Kidney (tissue), 14 donors: ENCODE measurements around the gene PGAM2. TPM values are rescaled to one million over a fixed set of nuclear protein-coding genes. Genes with fewer than 3 reads are reported as not detected.

ENCODE experiments used
- DNase-seq, 5 donors: peaks; one replicate each; pipeline ENCODE4 v3.0.0-alpha.2; 2013 to 2020
- FAIRE-seq: peaks from 2 replicates; lab custom pipeline; 2012; peaks lifted over from hg19 to GRCh38; lab: Jason Lieb, UNC
- H3K27ac ChIP-seq, 2 donors: one replicate each; pipeline ENCODE4 v1.7.0; 2013; ENCODE audit warnings: low read depth in 2 of 2, low read length in 2 of 2, inconsistent platforms in 1 of 2
- H3K27me3 ChIP-seq: one replicate; pipeline ENCODE4 v1.7.1; 2013; ENCODE audit warnings: low read length, inconsistent platforms; ENCODE audit not compliant: control insufficient read depth, insufficient read depth
- H3K36me3 ChIP-seq, 3 donors: one replicate each; pipeline versions ENCODE4 v1.7.0 to v1.7.1; 2013; ENCODE audit warnings: low read length in 3 of 3, control low read depth in 1 of 3, inconsistent platforms in 1 of 3; ENCODE audit not compliant: insufficient read depth in 3 of 3, control insufficient read depth in 2 of 3
- H3K4me1 ChIP-seq, 3 donors: one replicate each; pipeline versions ENCODE4 v1.7.0 to v1.7.1; 2013; ENCODE audit warnings: low read length in 3 of 3, inconsistent platforms in 1 of 3, low read depth in 1 of 3; ENCODE audit not compliant: control insufficient read depth in 2 of 3, insufficient read depth in 2 of 3
- H3K4me3 ChIP-seq, 3 donors: one replicate each; pipeline versions ENCODE4 v1.7.0 to v1.8.1; 2013; ENCODE audit warnings: low read length in 3 of 3, control low read depth in 1 of 3, inconsistent platforms in 1 of 3
- H3K9ac ChIP-seq, 3 donors: one replicate each; pipeline versions ENCODE4 v1.7.0 to v1.7.1; 2013; ENCODE audit warnings: low read length in 3 of 3, control low read depth in 1 of 3, inconsistent platforms in 1 of 3
- H3K9me3 ChIP-seq, 3 donors: one replicate each; pipeline versions ENCODE4 v1.7.0 to v1.7.1; 2013; ENCODE audit warnings: low read length in 3 of 3, control low read depth in 1 of 3, inconsistent platforms in 1 of 3; ENCODE audit not compliant: control insufficient read depth in 2 of 3, insufficient read depth in 1 of 3
- intact Hi-C: fragments of 100-400 bp; cut with DNase I; formaldehyde crosslinking; loops from one replicate; pipeline ENCODE4 v1.11.1; 2022
- polyA plus RNA-seq: library from polyadenylated mRNA; stranded (reverse); fragments of 350-450 nt; fragmentation: Illumina TruSeq; extraction: RNeasy Lipid Tissue Mini Kit (QIAGEN cat#74804); gene quantifications from one replicate; pipeline ENCODE4 v1.2.3, GENCODE V29; 2014; ENCODE audit warnings: low read depth, low replicate concordance; ENCODE audit not compliant: insufficient read depth
- total RNA-seq: library from RNA; stranded (reverse); fragmentation: NEBNext Ultra II Directional; extraction: Animal tissue kit (Norgen Biotek cat#: 25700); gene quantifications from one replicate; pipeline ENCODE4 v1.2.1, GENCODE V29; 2021
- TF ChIP-seq, protein P1 (sequence below): IDR thresholded peaks from 3 replicates; pipeline ENCODE4 v1.5.1; 2012; ENCODE audit warnings: mild to moderate bottlenecking, moderate library complexity, borderline replicate concordance; ENCODE audit not compliant: insufficient read depth; ENCODE audit errors: extremely low read depth
- donor health status: control.
- donor health status: control.
- donor health status: control.
- donor health status: control.
- donor health status: control.
- donor health status: DM: yes; HTN: yes; CAD: no.
- donor health status: Normal renal cell carcinoma (clear cell type).

PGAM2 gene
- total and polyA plus RNA-seq, 2 donors from 2014 or later = 2.1 to 37.7 TPM

DNA sequence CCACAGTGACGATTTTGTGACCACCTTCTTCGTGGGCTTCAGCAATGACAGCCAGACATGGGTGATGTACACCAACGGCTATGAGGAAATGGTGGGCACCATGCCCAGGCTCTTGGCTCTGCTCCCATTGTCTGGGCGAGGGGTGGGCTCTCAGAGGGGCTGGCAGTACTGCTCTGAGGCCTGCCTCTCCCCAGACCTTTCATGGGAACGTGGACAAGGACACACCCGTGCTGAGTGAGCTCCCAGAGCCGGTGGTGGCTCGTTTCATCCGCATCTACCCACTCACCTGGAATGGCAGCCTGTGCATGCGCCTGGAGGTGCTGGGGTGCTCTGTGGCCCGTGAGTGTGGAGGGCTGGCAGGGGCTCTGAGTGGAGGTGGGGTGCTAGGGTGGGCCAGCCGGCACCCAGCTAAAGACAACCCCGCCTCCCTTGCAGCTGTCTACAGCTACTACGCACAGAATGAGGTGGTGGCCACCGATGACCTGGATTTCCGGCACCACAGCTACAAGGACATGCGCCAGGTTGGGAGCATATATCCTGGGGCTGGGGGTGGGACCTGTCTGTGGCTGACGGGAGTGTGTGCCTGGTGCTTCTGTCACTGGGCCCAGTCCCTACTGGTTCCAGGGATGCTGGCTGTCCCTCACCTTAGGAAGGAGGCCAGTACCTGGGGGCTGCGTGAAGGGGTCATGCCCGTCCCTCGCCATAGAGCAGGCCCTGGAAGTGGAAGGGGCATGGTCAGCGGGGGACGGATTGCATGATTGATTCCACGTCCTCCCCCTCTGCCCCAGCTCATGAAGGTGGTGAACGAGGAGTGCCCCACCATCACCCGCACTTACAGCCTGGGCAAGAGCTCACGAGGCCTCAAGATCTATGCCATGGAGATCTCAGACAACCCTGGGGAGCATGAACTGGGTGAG is 45.6 kb upstream of the PGAM2 start:
- Histone ChIP-seq H3K27me3 (no peaks in the 10 kb centered on the region), H3K4me3 (no peak overlapping the region), H3K4me1 (no peaks in the 10 kb centered on the region), H3K36me3 (no peaks in the 10 kb centered on the region), H3K9me3 (no peaks in the 10 kb centered on the region), H3K9ac (no peak overlapping the region), H3K27ac (no peak overlapping the region)
- DNase-seq (peak in 1 of 5 donors; percentile 63), FAIRE-seq (no peak)
- TF ChIP-seq, protein P1, sequence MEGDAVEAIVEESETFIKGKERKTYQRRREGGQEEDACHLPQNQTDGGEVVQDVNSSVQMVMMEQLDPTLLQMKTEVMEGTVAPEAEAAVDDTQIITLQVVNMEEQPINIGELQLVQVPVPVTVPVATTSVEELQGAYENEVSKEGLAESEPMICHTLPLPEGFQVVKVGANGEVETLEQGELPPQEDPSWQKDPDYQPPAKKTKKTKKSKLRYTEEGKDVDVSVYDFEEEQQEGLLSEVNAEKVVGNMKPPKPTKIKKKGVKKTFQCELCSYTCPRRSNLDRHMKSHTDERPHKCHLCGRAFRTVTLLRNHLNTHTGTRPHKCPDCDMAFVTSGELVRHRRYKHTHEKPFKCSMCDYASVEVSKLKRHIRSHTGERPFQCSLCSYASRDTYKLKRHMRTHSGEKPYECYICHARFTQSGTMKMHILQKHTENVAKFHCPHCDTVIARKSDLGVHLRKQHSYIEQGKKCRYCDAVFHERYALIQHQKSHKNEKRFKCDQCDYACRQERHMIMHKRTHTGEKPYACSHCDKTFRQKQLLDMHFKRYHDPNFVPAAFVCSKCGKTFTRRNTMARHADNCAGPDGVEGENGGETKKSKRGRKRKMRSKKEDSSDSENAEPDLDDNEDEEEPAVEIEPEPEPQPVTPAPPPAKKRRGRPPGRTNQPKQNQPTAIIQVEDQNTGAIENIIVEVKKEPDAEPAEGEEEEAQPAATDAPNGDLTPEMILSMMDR = no peak
- intact Hi-C loops = no loop called here

- no peak overlapping the region for H3K4me3 ChIP-seq
- no peaks in the 10 kb centered on the region for H3K27me3 ChIP-seq
- no peak overlapping the region for H3K9ac ChIP-seq
- H3K4me1 ChIP-seq = no peaks in the 10 kb centered on the region
- intact Hi-C loops = no loop called here
- FAIRE-seq (no peak), DNase-seq (peak in 1 of 5 donors; percentile 59)
- H3K9me3 ChIP-seq = no peaks in the 10 kb centered on the region
- no peaks in the 10 kb centered on the region for H3K36me3 ChIP-seq
- TF ChIP-seq, protein P1 = no peak
- no peak overlapping the region for H3K27ac ChIP-seq
Observed at GRCh38 chr7:44109991-44110390, 44.6 kb upstream of the PGAM2 start.

DNA sequence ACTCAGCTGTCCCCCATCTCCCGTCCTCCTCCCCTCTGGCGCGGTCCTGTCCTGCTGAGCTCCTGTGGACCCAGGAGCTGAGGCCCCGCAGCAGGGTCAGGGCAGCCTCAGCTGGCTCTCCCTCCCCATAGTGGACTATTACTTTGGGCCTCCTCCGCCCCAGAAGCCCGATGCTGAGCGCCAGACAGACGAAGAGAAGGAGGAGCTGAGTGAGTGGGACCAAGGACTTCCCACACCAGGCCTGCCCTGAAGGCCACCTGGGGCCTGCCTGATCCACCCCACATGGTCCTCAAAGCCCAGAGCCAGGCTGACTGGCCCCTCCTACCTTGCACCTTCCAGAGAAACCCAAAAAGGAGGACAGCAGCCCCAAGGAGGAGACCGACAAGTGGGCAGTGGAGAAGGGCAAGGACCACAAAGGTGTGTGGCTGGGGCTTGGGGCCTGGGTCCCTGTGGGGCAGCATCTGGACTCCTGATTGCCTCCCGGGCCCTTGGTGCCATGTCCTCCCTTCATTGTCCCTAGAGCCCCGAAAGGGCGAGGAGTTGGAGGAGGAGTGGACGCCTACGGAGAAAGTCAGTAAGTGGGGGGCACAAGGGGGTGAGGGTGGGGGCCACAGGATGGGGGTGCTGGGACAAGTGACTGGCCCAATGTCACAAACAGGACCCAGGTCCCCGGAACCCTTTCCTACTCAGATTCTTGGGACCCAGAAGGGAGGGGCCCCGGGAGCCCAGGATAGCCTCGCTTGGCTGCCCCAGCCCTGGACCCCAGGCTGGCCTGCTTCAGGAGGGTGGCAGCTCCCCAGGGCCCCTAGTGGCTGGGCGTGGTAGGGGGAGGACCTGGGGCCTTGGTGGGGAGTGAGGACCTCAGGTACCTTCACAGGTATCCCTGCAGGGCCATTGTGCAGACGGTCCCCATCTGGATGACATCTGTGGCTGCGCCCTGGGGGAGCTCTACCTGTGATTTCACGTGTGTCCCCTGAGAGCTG is 43.7 kb upstream of the PGAM2 start:
- no peaks in the 10 kb centered on the region for H3K36me3 ChIP-seq
- no peak overlapping the region for H3K4me3 ChIP-seq
- H3K9me3 ChIP-seq = no peaks in the 10 kb centered on the region
- H3K27ac ChIP-seq = no peak overlapping the region
- no peaks in the 10 kb centered on the region for H3K4me1 ChIP-seq
- H3K9ac ChIP-seq = no peak overlapping the region
- intact Hi-C loops = no loop called here
- FAIRE-seq (no peak), DNase-seq (peak in 1 of 5 donors; percentile 68)
- TF ChIP-seq, protein P1 = no peak
- H3K27me3 ChIP-seq = no peaks in the 10 kb centered on the region
